NCI-H2107 treated with DMSO at 0.1 percent for 48 hours (cell line): ENCODE data around the gene BLTP2.

Experiments
- DNase-seq: peaks from one replicate; lab custom pipeline; 2025; ENCODE audit not compliant: unreplicated experiment; lab: John Stamatoyannopoulos, UW

BLTP2 gene

GRCh38 chr17:28599311-28600184 lies 45.4 kb downstream of the BLTP2 start:
- DNase-seq = peak; percentile 58

GRCh38 chr17:28598799-28599310 lies 46.1 kb downstream of the BLTP2 start, which contains the start of gene SPAG5:
Gene SPAG5 (minus strand): TSS chr17:28599025. CDS start chr17:28598946, 79 bp downstream.
- DNase-seq = peak; percentile 83

- DNase-seq = no peak
These were observed 46.6 kb downstream of the BLTP2 start for GRCh38 chr17:28598389-28598788.

- no peak for DNase-seq
These were observed 47.2 kb downstream of the BLTP2 start for GRCh38 chr17:28597606-28598383.
